A673 (cell line): ENCODE data around the gene TEX2.

Source experiments
- CTCF ChIP-seq: fragments of 300-800, 200-600 bp; sonication (generic); conservative IDR thresholded peaks from 2 replicates; pipeline ENCODE4 v1.5.1; 2017; ENCODE audit warnings: low read depth, mild to moderate bottlenecking, antibody characterized with exemption, low read length, moderate library complexity, mixed read lengths
- EZH2 ChIP-seq: fragments of 200-600 bp; sonication (generic); IDR thresholded peaks from 2 replicates; pipeline ENCODE4 v1.6.1; 2017; ENCODE audit warnings: borderline replicate concordance, low read depth, mild to moderate bottlenecking, mixed read lengths, antibody characterized with exemption, low read length; ENCODE audit not compliant: poor library complexity, severe bottlenecking

- TF ChIP-seq CTCF (no peak), EZH2 (no peak)
These were observed 104.7 kb downstream of the TEX2 start for GRCh38 chr17:64158406-64158805.
